ENCODE data around the gene PPIL4.

The PPIL4 gene

DNA sequence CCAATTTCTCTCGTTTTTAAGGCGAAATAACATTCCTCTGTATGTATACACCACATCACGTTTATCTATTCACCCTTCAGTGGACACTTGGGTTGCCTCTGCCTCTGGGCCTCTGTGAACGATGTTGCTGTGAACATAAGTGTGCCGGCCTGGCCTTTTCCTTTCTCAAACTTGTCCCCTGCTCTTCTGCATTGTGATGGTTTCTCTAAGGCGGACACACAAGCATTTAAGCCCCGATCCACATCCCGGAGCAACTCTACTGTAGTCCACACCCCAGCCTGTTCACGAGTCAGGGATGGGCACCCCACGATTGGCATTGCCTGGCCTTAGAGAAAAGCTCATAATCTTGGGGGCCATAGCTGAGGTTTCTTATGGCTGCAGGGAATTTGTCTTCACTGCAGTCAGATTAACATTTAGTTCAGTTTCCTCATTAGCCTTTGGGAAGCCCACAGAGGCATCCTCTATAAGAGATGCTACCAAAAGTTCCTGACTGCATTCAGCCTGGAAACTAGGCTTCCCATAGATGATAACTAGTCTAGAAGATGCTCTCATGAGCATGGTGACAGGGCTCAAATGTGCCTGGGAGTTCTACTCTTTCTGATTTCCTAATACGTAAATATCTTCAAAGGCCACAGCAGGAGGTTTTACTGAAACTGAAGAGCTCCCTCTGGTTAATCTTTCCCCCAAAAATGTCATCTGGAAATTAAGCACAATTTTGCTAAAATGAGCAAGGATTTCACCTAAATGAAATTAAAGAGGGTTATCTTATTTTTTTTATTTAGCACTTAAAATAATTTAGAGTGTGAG is 61.8 kb downstream of the PPIL4 start:
- H3K9me3 Mint-ChIP-seq = no peaks in the 10 kb centered on the region
- peak overlapping the region; percentile 94 for H3K4me3 Mint-ChIP-seq
- peaks cover 14% of the 10 kb centered on the region for H3K36me3 Mint-ChIP-seq
- no peaks in the 10 kb centered on the region for H3K27me3 Mint-ChIP-seq
- peak overlapping the region; percentile 100 for H3K27ac Mint-ChIP-seq
- ATAC-seq (ENCODE audit: low read depth) (no peak), DNase-seq (ENCODE audit: low spot score in 2 of 2) (no peak)
- H3K4me1 Mint-ChIP-seq = peaks cover 54% of the 10 kb centered on the region

DNA sequence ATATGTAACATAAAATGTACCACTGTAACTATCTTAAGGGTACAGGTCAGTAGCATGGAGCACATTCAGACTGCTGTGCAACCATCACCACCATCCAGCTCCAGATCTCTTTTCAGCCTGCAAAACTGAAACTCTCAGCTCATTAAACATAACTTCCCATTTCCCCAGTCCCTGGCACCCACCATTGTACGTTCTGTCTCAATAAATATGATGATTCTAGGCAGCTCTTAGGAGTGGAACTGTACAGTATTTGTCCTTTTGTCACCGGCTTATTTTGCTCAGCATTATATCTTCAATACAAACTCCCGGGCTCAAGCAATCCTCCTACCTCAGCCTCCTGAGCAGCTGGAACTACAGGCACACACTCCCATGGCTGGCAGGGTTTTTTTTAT is 62.5 kb downstream of the PPIL4 start:
- H3K27me3 Mint-ChIP-seq = no peaks in the 10 kb centered on the region

GRCh38 chr6:149482545-149483333 is 63.1 kb downstream of the PPIL4 start:
- Mint-ChIP-seq H3K27ac (peak overlapping the region; percentile 100), H3K9me3 (no peaks in the 10 kb centered on the region), H3K36me3 (peaks cover 17% of the 10 kb centered on the region), H3K27me3 (no peaks in the 10 kb centered on the region), H3K4me1 (peaks cover 58% of the 10 kb centered on the region), H3K4me3 (peak overlapping the region; percentile 94)
- DNase-seq (ENCODE audit: low spot score in 2 of 2) = no peak
- ATAC-seq (ENCODE audit: low read depth) = peak; percentile 10

More for the DNA sequence above, 62.5 kb downstream of the PPIL4 start:
- ATAC-seq (ENCODE audit: low read depth) (peak; percentile 14), DNase-seq (ENCODE audit: low spot score in 2 of 2) (no peak)
- Mint-ChIP-seq H3K9me3 (no peaks in the 10 kb centered on the region), H3K4me3 (peak overlapping the region; percentile 94), H3K4me1 (peaks cover 54% of the 10 kb centered on the region), H3K27ac (peak overlapping the region; percentile 100), H3K36me3 (peaks cover 17% of the 10 kb centered on the region)

DNA sequence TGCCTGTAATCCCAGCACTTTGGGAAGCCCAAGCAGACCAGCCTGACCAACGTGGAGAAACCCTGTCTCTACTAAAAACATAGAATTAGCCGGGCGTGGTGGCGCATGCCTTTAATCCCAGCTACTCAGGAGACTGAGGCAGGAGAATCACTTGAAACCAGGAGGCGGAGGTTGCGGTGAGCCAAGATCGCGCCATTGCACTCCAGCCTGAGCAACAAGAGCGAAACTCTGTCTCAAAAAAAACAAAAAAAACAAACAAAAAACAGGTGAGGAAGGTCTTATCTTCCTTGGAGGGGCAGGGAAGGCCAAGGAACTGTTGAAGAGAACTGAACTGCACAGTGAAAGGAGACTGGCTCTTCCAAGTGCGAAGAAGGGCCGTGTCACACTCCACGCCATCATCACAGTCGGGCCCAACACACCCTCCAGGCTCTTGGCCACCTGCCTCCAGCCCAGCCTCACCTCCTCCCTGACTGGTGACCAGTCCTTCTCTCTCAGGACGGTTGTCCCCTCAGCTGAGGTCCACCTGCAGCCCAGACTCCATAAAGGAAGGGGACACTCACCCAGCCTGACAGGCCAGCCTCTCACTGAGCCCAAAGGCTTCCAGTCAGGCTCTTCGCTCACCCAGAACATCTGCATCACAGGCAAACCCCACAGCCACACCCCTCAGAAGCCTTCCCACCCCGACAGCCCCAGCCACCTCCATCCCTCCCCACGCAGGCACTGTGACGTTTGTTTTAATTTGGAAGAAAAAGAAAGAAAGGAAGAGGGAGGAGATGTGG is 65.2 kb downstream of the PPIL4 start:
- ATAC-seq (ENCODE audit: low read depth) (peak; percentile 28), DNase-seq (ENCODE audit: low spot score in 2 of 2) (no peak)
- peak overlapping the region; percentile 94 for H3K4me3 Mint-ChIP-seq
- H3K27ac Mint-ChIP-seq = peak overlapping the region; percentile 100
- H3K36me3 Mint-ChIP-seq = peaks cover 23% of the 10 kb centered on the region
- H3K4me1 Mint-ChIP-seq = peaks cover 67% of the 10 kb centered on the region
- no peaks in the 10 kb centered on the region for H3K9me3 Mint-ChIP-seq
- H3K27me3 Mint-ChIP-seq = no peaks in the 10 kb centered on the region

DNA sequence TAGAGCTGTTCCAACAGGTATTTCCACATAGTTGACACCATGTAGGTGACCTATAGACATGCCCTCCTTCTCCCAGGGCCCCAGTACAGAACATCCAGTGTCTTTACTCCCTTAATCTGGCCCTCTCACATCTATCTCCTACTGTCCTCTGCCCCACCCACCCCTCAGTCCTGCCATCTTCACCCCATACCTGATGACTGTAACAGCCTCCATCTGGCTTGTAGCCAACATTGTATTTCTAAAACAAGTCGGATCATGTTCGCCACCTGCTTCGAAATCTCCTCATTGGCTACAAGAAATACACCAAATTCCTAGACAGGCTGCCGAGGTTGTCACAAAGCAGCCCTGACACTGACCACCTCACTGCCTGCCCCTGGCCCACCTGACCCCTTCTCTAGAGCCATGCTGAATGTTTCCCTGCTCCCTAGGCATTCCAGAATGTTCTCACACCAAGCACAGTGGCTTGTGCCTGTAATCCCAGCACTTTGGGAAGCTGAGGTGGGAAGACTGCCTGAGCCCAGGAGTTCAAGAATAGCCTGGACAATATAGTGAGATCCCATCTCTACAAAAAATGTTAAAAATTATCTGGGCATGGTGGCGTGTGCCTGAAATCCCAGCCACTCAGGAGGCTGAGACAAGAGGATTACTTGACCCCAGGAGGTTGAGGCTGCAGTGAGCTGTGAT is 67.1 kb downstream of the PPIL4 start:
- H3K9me3 Mint-ChIP-seq = no peaks in the 10 kb centered on the region
- H3K27me3 Mint-ChIP-seq = no peaks in the 10 kb centered on the region
- peak overlapping the region; percentile 100 for H3K27ac Mint-ChIP-seq
- H3K4me1 Mint-ChIP-seq = peaks cover 69% of the 10 kb centered on the region
- DNase-seq (ENCODE audit: low spot score in 2 of 2) (no peak), ATAC-seq (ENCODE audit: low read depth) (no peak)
- H3K36me3 Mint-ChIP-seq = peaks cover 24% of the 10 kb centered on the region
- H3K4me3 Mint-ChIP-seq = peak overlapping the region; percentile 58

DNA sequence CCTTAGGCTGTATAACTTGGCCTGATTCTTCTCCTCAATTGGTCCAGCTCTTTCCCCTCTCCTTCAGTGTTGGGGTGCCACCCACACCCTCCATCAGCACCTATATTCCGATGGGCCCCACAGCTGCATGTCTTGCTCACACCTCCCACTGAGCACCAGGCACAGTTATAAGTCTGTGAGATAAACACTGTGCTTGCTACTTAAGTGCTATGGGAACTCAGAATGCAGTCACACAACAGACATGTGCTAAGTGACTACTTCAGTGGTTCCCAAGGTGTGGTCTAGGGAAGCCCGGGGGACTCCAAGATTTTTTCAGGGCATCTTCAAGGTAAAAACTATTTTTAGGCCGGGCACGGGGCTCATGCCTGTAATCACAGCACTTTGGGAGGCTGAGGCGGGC is 68.3 kb downstream of the PPIL4 start:
- Mint-ChIP-seq H3K36me3 (peaks cover 27% of the 10 kb centered on the region), H3K27me3 (no peaks in the 10 kb centered on the region), H3K4me3 (peak overlapping the region; percentile 72), H3K27ac (peak overlapping the region; percentile 100), H3K9me3 (no peaks in the 10 kb centered on the region), H3K4me1 (peaks cover 69% of the 10 kb centered on the region)
- ATAC-seq (ENCODE audit: low read depth) = no peak
- DNase-seq (ENCODE audit: low spot score in 2 of 2) = no peak

DNA sequence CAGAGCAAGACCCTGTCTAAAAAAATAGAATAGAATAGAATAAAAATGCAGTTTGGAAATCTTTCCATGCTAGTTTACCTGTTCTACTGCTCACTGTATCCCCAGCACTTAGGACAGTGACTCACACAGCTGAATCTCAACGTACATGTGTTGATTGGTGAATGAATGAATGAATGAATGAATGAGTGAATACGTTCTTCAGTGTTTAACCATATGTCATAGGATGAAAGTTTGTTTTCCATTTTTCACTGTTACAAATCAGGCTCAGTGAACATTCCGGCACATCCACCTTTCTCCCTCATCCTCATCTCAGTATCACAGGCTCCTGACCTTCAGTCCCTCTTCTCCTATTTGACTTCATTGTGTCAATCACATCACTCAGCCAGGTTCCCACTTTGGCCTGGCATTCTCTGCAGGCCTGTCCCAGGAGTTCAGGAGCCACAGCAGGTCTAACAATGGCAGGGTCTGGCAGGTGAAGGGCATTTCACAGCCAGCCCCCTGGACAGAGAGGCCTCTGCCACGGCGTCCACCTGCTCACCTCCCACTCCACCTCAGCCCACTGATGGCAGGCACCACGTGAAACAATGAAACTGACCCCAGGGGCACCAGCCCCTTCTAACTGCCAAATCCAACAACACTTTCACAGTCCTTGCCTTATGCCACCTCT is 68.9 kb downstream of the PPIL4 start:
- ATAC-seq (ENCODE audit: low read depth) (no peak), DNase-seq (ENCODE audit: low spot score in 2 of 2) (no peak)
- H3K9me3 Mint-ChIP-seq = no peaks in the 10 kb centered on the region
- H3K36me3 Mint-ChIP-seq = peaks cover 31% of the 10 kb centered on the region
- peak overlapping the region; percentile 100 for H3K27ac Mint-ChIP-seq
- no peaks in the 10 kb centered on the region for H3K27me3 Mint-ChIP-seq
- H3K4me1 Mint-ChIP-seq = peaks cover 70% of the 10 kb centered on the region
- H3K4me3 Mint-ChIP-seq = peak overlapping the region; percentile 72

- H3K4me3 Mint-ChIP-seq = peak overlapping the region; percentile 80
- no peaks in the 10 kb centered on the region for H3K27me3 Mint-ChIP-seq
- H3K9me3 Mint-ChIP-seq = no peaks in the 10 kb centered on the region
- peaks cover 23% of the 10 kb centered on the region for H3K36me3 Mint-ChIP-seq
- ATAC-seq (ENCODE audit: low read depth) (peak; percentile 23), DNase-seq (ENCODE audit: low spot score in 2 of 2) (no peak)
- H3K27ac Mint-ChIP-seq = peak overlapping the region; percentile 93
- H3K4me1 Mint-ChIP-seq = peaks cover 64% of the 10 kb centered on the region
These were observed 71.5 kb downstream of the PPIL4 start for GRCh38 chr6:149474108-149474935.

GRCh38 chr6:149473080-149474052 is 72.5 kb downstream of the PPIL4 start:
- H3K4me3 Mint-ChIP-seq = peak overlapping the region; percentile 80
- peak overlapping the region; percentile 93 for H3K27ac Mint-ChIP-seq
- DNase-seq (ENCODE audit: low spot score in 2 of 2) (peak in 1 of 2 donors; percentile 44), ATAC-seq (ENCODE audit: low read depth) (peak; percentile 41)
- peaks cover 56% of the 10 kb centered on the region for H3K4me1 Mint-ChIP-seq
- H3K27me3 Mint-ChIP-seq = no peaks in the 10 kb centered on the region
- H3K9me3 Mint-ChIP-seq = no peaks in the 10 kb centered on the region
- peaks cover 19% of the 10 kb centered on the region for H3K36me3 Mint-ChIP-seq

DNA sequence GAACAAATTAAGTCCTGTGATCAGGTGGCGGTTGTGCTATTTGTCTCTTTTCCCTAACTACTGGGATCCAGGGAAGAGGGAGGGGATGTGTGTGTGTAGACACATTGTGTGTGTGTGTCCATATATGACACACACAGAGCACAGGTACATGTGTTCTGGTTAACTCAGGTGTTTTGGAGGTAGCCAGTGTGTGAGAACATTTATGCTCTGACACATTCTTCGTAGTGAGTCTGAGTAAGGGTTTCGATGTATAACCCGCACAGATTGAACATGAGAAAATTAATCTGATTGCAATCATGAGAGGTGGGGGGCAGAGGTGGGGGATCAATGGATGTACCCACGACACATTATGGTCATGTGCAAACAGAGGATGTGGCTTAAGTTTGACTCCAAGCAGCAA is 73.6 kb downstream of the PPIL4 start:
- Mint-ChIP-seq H3K27me3 (no peaks in the 10 kb centered on the region), H3K4me1 (peaks cover 55% of the 10 kb centered on the region), H3K27ac (peak overlapping the region; percentile 93), H3K9me3 (no peaks in the 10 kb centered on the region), H3K36me3 (peaks cover 16% of the 10 kb centered on the region), H3K4me3 (peak overlapping the region; percentile 80)
- ATAC-seq (ENCODE audit: low read depth) = no peak
- DNase-seq (ENCODE audit: low spot score in 2 of 2) = no peak

- peaks cover 16% of the 10 kb centered on the region for H3K36me3 Mint-ChIP-seq
- H3K27me3 Mint-ChIP-seq = no peaks in the 10 kb centered on the region
- H3K4me3 Mint-ChIP-seq = peak overlapping the region; percentile 80
- H3K9me3 Mint-ChIP-seq = no peaks in the 10 kb centered on the region
- ATAC-seq (ENCODE audit: low read depth) (no peak), DNase-seq (ENCODE audit: low spot score in 2 of 2) (no peak)
- H3K27ac Mint-ChIP-seq = peak overlapping the region; percentile 93
- H3K4me1 Mint-ChIP-seq = peaks cover 53% of the 10 kb centered on the region
These were observed 74.0 kb downstream of the PPIL4 start for GRCh38 chr6:149471801-149472200.

All from memory B cell (primary cell).